AG09319 (cell line): ENCODE data around the gene SAP30BP.
A peak's percentile ranks its signal among the peaks of the same experiment; 100 is the strongest.

Source experiments
- DNase-seq: peaks from one replicate; pipeline ENCODE4 v3.0.0-alpha.2; 2010; ENCODE audit warnings: low read depth; ENCODE audit errors: extremely low read depth
- TF ChIP-seq, protein P1 (sequence below): IDR thresholded peaks from 2 replicates; pipeline ENCODE4 v1.5.1; 2011; ENCODE audit warnings: low read depth, mild to moderate bottlenecking, inconsistent platforms, low read length, moderate library complexity

The SAP30BP gene

DNA sequence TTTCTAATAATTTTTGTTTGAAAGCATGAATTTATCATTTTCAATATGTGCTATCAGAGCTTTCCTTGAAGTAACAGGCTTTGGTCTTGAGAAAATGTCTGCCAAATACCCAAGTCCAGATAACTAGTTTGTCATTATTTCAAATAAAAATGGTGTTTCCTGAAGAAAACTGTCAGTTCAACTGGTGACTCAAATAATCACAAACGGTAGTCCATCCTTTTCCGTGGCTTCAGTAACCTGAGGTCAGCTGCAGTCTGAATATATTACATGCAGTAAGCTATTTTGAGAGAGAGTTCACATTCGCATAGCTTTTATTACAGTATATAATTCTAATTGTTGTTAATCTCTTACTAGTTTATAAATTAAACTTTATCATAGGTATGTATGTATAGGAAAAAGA lies 9.3 kb downstream of the SAP30BP start:
- TF ChIP-seq, protein P1, sequence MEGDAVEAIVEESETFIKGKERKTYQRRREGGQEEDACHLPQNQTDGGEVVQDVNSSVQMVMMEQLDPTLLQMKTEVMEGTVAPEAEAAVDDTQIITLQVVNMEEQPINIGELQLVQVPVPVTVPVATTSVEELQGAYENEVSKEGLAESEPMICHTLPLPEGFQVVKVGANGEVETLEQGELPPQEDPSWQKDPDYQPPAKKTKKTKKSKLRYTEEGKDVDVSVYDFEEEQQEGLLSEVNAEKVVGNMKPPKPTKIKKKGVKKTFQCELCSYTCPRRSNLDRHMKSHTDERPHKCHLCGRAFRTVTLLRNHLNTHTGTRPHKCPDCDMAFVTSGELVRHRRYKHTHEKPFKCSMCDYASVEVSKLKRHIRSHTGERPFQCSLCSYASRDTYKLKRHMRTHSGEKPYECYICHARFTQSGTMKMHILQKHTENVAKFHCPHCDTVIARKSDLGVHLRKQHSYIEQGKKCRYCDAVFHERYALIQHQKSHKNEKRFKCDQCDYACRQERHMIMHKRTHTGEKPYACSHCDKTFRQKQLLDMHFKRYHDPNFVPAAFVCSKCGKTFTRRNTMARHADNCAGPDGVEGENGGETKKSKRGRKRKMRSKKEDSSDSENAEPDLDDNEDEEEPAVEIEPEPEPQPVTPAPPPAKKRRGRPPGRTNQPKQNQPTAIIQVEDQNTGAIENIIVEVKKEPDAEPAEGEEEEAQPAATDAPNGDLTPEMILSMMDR: no peak
- DNase-seq: no peak

DNA sequence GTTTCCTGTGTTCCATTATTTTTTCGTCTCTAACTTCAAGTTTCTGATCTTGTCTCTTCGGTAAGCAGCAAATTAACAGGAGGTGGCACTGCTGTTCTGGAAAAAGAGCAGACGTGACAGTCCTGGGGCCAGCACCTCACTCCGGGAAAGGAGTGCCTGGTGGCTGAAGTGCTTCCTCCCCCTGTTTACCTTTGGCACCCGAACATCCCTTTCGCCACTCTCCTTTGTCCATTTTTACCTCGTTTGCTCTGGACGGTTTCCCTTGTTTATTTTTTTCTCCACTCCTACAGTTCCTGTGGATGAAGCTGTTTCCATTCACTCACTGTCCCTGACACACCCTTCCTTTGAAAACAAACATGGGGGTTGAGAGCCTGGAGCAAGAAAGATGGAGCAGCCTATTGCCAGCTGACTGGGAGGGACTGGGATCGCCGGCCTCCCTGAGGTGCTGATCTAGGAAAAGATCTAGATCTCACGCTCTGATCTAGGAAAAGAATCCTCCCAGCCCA lies 12.6 kb downstream of the SAP30BP start:
- TF ChIP-seq, protein P1: peak; percentile 18
- no peak for DNase-seq

DNA sequence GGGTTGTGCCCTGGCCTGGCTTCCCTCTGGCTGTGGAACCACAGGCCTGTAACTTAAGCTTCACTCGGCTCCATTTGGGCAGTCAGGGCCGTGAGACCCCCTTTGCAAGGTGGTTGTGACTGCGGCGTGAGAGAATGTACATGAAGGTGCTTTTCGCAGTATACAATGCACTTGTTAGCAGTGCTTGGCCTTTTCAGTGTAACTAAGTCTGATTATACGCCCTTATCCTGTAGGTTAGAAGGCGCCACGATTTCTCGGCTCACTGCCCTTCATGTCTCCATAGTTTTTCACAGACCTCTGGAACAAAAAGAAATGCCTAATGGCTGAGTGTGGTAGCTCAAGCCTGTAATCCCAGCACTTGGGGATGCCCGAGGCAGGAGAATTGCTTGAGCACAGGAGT lies 13.3 kb downstream of the SAP30BP start:
- DNase-seq: no peak
- TF ChIP-seq, protein P1: no peak

DNA sequence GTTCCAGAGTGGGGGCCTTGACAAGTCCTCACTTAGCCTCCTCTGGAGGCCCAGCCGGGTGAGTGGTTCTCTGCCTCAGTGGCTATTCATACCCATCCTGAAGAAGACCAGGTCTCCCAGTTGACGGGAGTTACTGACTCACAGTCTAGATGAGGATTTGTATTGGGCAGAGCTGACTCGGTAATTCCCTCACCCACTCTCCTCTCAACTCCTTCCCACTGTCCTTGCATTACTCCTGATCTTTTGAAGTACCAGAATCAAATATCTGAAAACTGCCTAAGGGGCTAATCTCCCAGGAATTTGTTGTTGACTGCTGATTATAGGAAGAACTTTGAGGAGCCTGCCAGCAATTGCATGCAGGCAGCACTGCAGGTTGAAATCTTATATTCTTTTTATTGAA lies 14.2 kb downstream of the SAP30BP start:
- TF ChIP-seq, protein P1: no peak
- peak; percentile 84 for DNase-seq

DNA sequence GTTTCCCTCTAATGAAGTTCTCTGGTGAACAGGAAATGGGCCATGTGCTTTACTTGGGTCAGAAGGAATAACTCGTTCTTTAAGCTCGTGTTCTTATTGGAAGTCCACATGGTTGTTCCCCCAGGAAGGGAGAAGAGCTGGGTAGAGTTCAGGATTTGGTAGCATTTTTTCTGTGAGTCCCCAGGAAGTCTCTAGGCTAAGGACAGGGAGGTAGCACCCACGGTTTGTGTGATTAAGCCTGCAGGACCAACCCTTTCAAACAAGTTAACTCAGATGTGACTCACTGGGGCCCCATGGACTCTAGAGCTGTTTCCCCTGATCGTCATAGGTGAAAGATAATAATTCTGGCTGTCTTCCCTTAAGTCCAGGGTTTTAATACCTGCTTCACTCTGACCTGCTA lies 16.4 kb downstream of the SAP30BP start:
- DNase-seq: no peak
- TF ChIP-seq, protein P1: no peak

DNA sequence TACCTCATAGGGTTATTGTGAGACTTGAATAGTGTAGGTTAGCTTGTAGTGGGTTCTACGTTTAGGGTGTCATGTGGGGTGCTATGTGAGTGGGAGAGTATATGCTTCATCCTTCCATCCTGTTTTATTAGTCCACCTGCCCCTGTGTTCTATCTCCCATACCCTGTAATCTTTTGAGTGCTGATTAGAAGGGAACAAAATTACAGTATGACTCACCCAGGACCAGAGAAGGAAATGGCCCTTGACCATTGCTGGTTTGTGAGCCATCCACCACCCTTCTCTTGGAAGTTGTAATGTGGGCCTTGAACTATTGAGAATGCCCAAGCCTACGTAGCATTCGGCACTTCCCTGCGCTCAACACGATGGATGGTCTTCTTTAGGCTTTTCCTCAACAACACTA lies 17.1 kb downstream of the SAP30BP start:
- TF ChIP-seq, protein P1: no peak
- DNase-seq: no peak

DNA sequence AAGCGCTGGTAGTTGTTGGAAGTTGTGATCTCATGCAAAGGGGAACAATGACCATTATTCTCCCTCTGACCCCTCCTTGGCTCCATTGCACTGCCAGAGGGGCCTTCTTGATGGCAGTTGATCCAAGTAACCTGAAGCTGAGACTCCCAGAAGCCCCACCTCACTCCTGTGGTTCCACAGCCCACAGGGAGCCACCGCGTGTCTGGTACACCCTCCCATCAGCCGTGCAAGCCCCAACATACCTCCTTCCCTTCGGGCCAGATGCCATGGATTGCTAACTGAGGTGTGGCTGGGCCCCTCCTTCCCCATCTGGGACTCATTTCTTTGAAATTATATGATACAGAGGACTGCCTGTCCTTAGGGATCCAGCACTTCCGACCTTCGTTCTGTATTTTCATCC lies 17.8 kb downstream of the SAP30BP start:
- TF ChIP-seq, protein P1: no peak
- no peak for DNase-seq
